Measurements from ENCODE around the gene PA2G4. TPM values are rescaled to one million over a fixed set of nuclear protein-coding genes. Genes with fewer than 3 reads are reported as not detected.

PA2G4 gene
- total RNA-seq, 1 donor from 2014 or later, result 130 TPM

- peaks cover 40% of the 10 kb centered on the region for H3K36me3 Mint-ChIP-seq (ENCODE audit: low read depth, unreplicated experiment)
- peak; percentile 72 for TF ChIP-seq CTCF (IDR thresholded peaks at IDR 0.05; ENCODE audit: insufficient read depth, low read depth, low read length)
- no peak for TF ChIP-seq EZH2 (IDR thresholded peaks at IDR 0.05; ENCODE audit: insufficient read depth, low read length)
- peaks cover 41% of the 10 kb centered on the region for H3K4me1 ChIP-seq (ENCODE audit: insufficient read depth, low read length)
- peak overlapping the region; percentile 43 for H2AFZ ChIP-seq (ENCODE audit: low read depth, low read length)
- peaks cover 15% of the 10 kb centered on the region for H3K4me1 Mint-ChIP-seq (ENCODE audit: low read depth, unreplicated experiment)
- DNase-seq (ENCODE audit: low read depth), result peak; percentile 77
- H3K27me3 Mint-ChIP-seq (ENCODE audit: low read depth, unreplicated experiment), result no peaks in the 10 kb centered on the region
- H3K36me3 ChIP-seq (ENCODE audit: insufficient read depth, low read length), result peaks cover 35% of the 10 kb centered on the region
- peak overlapping the region; percentile 81 for H3K9ac ChIP-seq (ENCODE audit: low read length)
- no peaks in the 10 kb centered on the region for H3K9me3 ChIP-seq (ENCODE audit: insufficient read depth, low read depth, low read length)
- H3K79me2 ChIP-seq (ENCODE audit: insufficient read depth, low read length), result peaks cover 63% of the 10 kb centered on the region
- H3K4me2 ChIP-seq (ENCODE audit: low read length), result peak overlapping the region; percentile 99
- H3K27me3 ChIP-seq (ENCODE audit: insufficient read depth, low read length), result no peaks in the 10 kb centered on the region
- H4K20me1 ChIP-seq (ENCODE audit: insufficient read depth, low read length), result peaks cover 42% of the 10 kb centered on the region
- peak overlapping the region; percentile 73 for H3K27ac ChIP-seq (ENCODE audit: low read depth, low read length)
- H3K4me3 Mint-ChIP-seq (ENCODE audit: unreplicated experiment), result peak overlapping the region; percentile 91
- H3K4me3 ChIP-seq (ENCODE audit: insufficient read depth, low read depth, low read length), result peak overlapping the region; percentile 64
- H3K9me3 Mint-ChIP-seq (ENCODE audit: unreplicated experiment), result no peaks in the 10 kb centered on the region
- no peak for FAIRE-seq
- H3K27ac Mint-ChIP-seq (ENCODE audit: unreplicated experiment), result peak overlapping the region; percentile 96
These were observed 53.1 kb downstream of the PA2G4 start for GRCh38 chr12:56157201-56158028.

GRCh38 chr12:56158029-56158925 lies 53.9 kb downstream of the PA2G4 start, which contains the start of gene MYL6:
Gene MYL6, plus strand, starts transcription at chr12:56158359. Its CDS starts 43 bp downstream, at chr12:56158402.
- Mint-ChIP-seq H3K27me3 (ENCODE audit: low read depth, unreplicated experiment) (no peaks in the 10 kb centered on the region), H3K27ac (ENCODE audit: unreplicated experiment) (peak within 1 kb of the TSS; percentile 99), H3K4me1 (ENCODE audit: low read depth, unreplicated experiment) (peaks cover 17% of the 10 kb centered on the region), H3K36me3 (ENCODE audit: low read depth, unreplicated experiment) (peaks cover 43% of the 10 kb centered on the region), H3K9me3 (ENCODE audit: unreplicated experiment) (no peaks in the 10 kb centered on the region), H3K4me3 (ENCODE audit: unreplicated experiment) (peak within 1 kb of the TSS; percentile 91)
- Histone ChIP-seq H3K27ac (ENCODE audit: low read depth, low read length) (peak within 1 kb of the TSS; percentile 95), H2AFZ (ENCODE audit: low read depth, low read length) (peak within 1 kb of the TSS; percentile 43), H3K9ac (ENCODE audit: low read length) (peak within 1 kb of the TSS; percentile 99), H3K36me3 (ENCODE audit: insufficient read depth, low read length) (peaks cover 44% of the 10 kb centered on the region), H3K4me3 (ENCODE audit: insufficient read depth, low read depth, low read length) (peak within 1 kb of the TSS; percentile 99), H3K4me2 (ENCODE audit: low read length) (peak within 1 kb of the TSS; percentile 99), H4K20me1 (ENCODE audit: insufficient read depth, low read length) (peaks cover 50% of the 10 kb centered on the region), H3K27me3 (ENCODE audit: insufficient read depth, low read length) (no peaks in the 10 kb centered on the region), H3K79me2 (ENCODE audit: insufficient read depth, low read length) (peaks cover 56% of the 10 kb centered on the region), H3K9me3 (ENCODE audit: insufficient read depth, low read depth, low read length) (no peaks in the 10 kb centered on the region), H3K4me1 (ENCODE audit: insufficient read depth, low read length) (peaks cover 36% of the 10 kb centered on the region)
- FAIRE-seq (no peak), DNase-seq (ENCODE audit: low read depth) (peak; percentile 95)
- no peak for TF ChIP-seq CTCF (IDR thresholded peaks at IDR 0.05; ENCODE audit: insufficient read depth, low read depth, low read length)
- no peak for TF ChIP-seq EZH2 (IDR thresholded peaks at IDR 0.05; ENCODE audit: insufficient read depth, low read length)
